NCI-H524 (cell line): ENCODE measurements around the gene LYPD3.

Source experiments
- DNase-seq, 2 experiments: peaks; one replicate each; lab custom pipeline; 2025; lab: John Stamatoyannopoulos, UW

The LYPD3 gene

GRCh38 chr19:43485951-43486350 is 20.5 kb upstream of the LYPD3 start:
- DNase-seq: no peak

- DNase-seq: no peak
These were observed 17.9 kb upstream of the LYPD3 start for GRCh38 chr19:43483281-43483680.

- DNase-seq: no peak
These were observed 16.8 kb upstream of the LYPD3 start for GRCh38 chr19:43482193-43482592.

- DNase-seq: no peak
These were observed 16.3 kb upstream of the LYPD3 start for GRCh38 chr19:43481701-43482100.

GRCh38 chr19:43480574-43480973 is 15.2 kb upstream of the LYPD3 start:
- DNase-seq: no peak

- no peak for DNase-seq
These were observed 14.7 kb upstream of the LYPD3 start for GRCh38 chr19:43479961-43480561.

- DNase-seq: no peak
These were observed 13.8 kb upstream of the LYPD3 start for GRCh38 chr19:43479226-43479625.

- DNase-seq: no peak
These were observed 12.9 kb upstream of the LYPD3 start for GRCh38 chr19:43478323-43478722.

- no peak for DNase-seq
These were observed 11.2 kb upstream of the LYPD3 start for GRCh38 chr19:43476606-43477005.

GRCh38 chr19:43474986-43475705 is 9.7 kb upstream of the LYPD3 start:
- DNase-seq: no peak

- DNase-seq: no peak
These were observed 9.1 kb upstream of the LYPD3 start for GRCh38 chr19:43474487-43474886.

- DNase-seq: no peak
These were observed 5.7 kb upstream of the LYPD3 start for GRCh38 chr19:43471091-43471490.

- no peak for DNase-seq
These were observed 4.9 kb upstream of the LYPD3 start for GRCh38 chr19:43470288-43470687.

- no peak for DNase-seq
These were observed 3.7 kb upstream of the LYPD3 start for GRCh38 chr19:43469160-43469480.

- no peak for DNase-seq
These were observed 3.1 kb upstream of the LYPD3 start for GRCh38 chr19:43468354-43469159.

- DNase-seq: no peak
These were observed 2.3 kb upstream of the LYPD3 start for GRCh38 chr19:43467730-43468129.

GRCh38 chr19:43467276-43467675 is 1.9 kb upstream of the LYPD3 start:
- no peak for DNase-seq

GRCh38 chr19:43466793-43467192 is 1.4 kb upstream of the LYPD3 start:
- DNase-seq: no peak

GRCh38 chr19:43464134-43464775 is 1.2 kb downstream of the LYPD3 start:
- peak in 1 of 2 experiments; percentile 33 for DNase-seq

GRCh38 chr19:43463381-43464133 is 1.9 kb downstream of the LYPD3 start:
- peak; percentile 33 to 62 for DNase-seq

- DNase-seq: peak; percentile 1 to 21
These were observed 2.5 kb downstream of the LYPD3 start for GRCh38 chr19:43462785-43463380.

- no peak for DNase-seq
These were observed 3.0 kb downstream of the LYPD3 start for GRCh38 chr19:43462383-43462782.
